IPS-18a (cell line): Measurements from ENCODE around the gene CALHM2.

Experiments used
- H3K27ac ChIP-seq: one replicate; pipeline ENCODE4 v1.5.1; 2013; ENCODE audit warnings: low read length
- H3K27me3 ChIP-seq: one replicate; pipeline ENCODE4 v1.6.1; 2013; ENCODE audit warnings: mild to moderate bottlenecking, low read length; ENCODE audit not compliant: control insufficient read depth, insufficient read depth
- H3K36me3 ChIP-seq: one replicate; pipeline ENCODE4 v1.6.1; 2013; ENCODE audit warnings: low read depth, low read length; ENCODE audit not compliant: control insufficient read depth
- H3K4me1 ChIP-seq: one replicate; pipeline ENCODE4 v1.6.1; 2013; ENCODE audit warnings: low read depth, low read length; ENCODE audit not compliant: control insufficient read depth
- H3K4me3 ChIP-seq: one replicate; pipeline ENCODE4 v1.5.1; 2013; ENCODE audit warnings: low read length
- H3K9ac ChIP-seq: one replicate; pipeline ENCODE4 v1.6.1; 2013; ENCODE audit warnings: mild to moderate bottlenecking, low read length, moderate library complexity
- H3K9me3 ChIP-seq: one replicate; pipeline ENCODE4 v1.6.1; 2013; ENCODE audit warnings: low read depth, low read length; ENCODE audit not compliant: control insufficient read depth

CALHM2 gene

GRCh38 chr10:103473261-103473671 lies 21.1 kb upstream of the CALHM2 start:
- Histone ChIP-seq H3K27ac (no peak overlapping the region), H3K9ac (no peak overlapping the region), H3K27me3 (no peaks in the 10 kb centered on the region), H3K4me1 (peaks cover 5% of the 10 kb centered on the region), H3K4me3 (no peak overlapping the region), H3K36me3 (no peaks in the 10 kb centered on the region), H3K9me3 (no peaks in the 10 kb centered on the region)

GRCh38 chr10:103472005-103472404 lies 19.8 kb upstream of the CALHM2 start:
- Histone ChIP-seq H3K4me3 (no peak overlapping the region), H3K27ac (no peak overlapping the region), H3K4me1 (peaks cover 5% of the 10 kb centered on the region)

GRCh38 chr10:103470761-103471653 lies 18.8 kb upstream of the CALHM2 start:
- Histone ChIP-seq H3K36me3 (no peaks in the 10 kb centered on the region), H3K27me3 (no peaks in the 10 kb centered on the region), H3K9me3 (no peaks in the 10 kb centered on the region), H3K4me1 (no peaks in the 10 kb centered on the region), H3K27ac (no peak overlapping the region), H3K4me3 (no peak overlapping the region), H3K9ac (no peak overlapping the region)

More at GRCh38 chr10:103472005-103472404, 19.8 kb upstream of the CALHM2 start:
- no peaks in the 10 kb centered on the region for H3K27me3 ChIP-seq
- H3K36me3 ChIP-seq: no peaks in the 10 kb centered on the region
- no peaks in the 10 kb centered on the region for H3K9me3 ChIP-seq
- H3K9ac ChIP-seq: no peak overlapping the region

GRCh38 chr10:103469201-103469600 lies 17.0 kb upstream of the CALHM2 start:
- H3K4me1 ChIP-seq: no peaks in the 10 kb centered on the region
- no peak overlapping the region for H3K9ac ChIP-seq
- no peak overlapping the region for H3K27ac ChIP-seq
- H3K36me3 ChIP-seq: no peaks in the 10 kb centered on the region
- H3K9me3 ChIP-seq: no peaks in the 10 kb centered on the region
- H3K27me3 ChIP-seq: no peaks in the 10 kb centered on the region
- no peak overlapping the region for H3K4me3 ChIP-seq

GRCh38 chr10:103467406-103467805 lies 15.2 kb upstream of the CALHM2 start:
- Histone ChIP-seq H3K27me3 (no peaks in the 10 kb centered on the region), H3K4me1 (no peaks in the 10 kb centered on the region), H3K36me3 (no peaks in the 10 kb centered on the region), H3K27ac (no peak overlapping the region), H3K9ac (no peak overlapping the region), H3K9me3 (no peaks in the 10 kb centered on the region), H3K4me3 (no peak overlapping the region)

GRCh38 chr10:103466734-103467133 lies 14.6 kb upstream of the CALHM2 start:
- H3K36me3 ChIP-seq: no peaks in the 10 kb centered on the region
- no peaks in the 10 kb centered on the region for H3K9me3 ChIP-seq
- H3K27me3 ChIP-seq: no peaks in the 10 kb centered on the region
- no peaks in the 10 kb centered on the region for H3K4me1 ChIP-seq
- H3K4me3 ChIP-seq: no peak overlapping the region
- H3K9ac ChIP-seq: no peak overlapping the region
- H3K27ac ChIP-seq: no peak overlapping the region

GRCh38 chr10:103465411-103466179 lies 13.4 kb upstream of the CALHM2 start:
- H3K27ac ChIP-seq: no peak overlapping the region
- H3K4me3 ChIP-seq: no peak overlapping the region
- no peaks in the 10 kb centered on the region for H3K9me3 ChIP-seq
- no peaks in the 10 kb centered on the region for H3K4me1 ChIP-seq
- no peaks in the 10 kb centered on the region for H3K27me3 ChIP-seq
- no peak overlapping the region for H3K9ac ChIP-seq
- H3K36me3 ChIP-seq: no peaks in the 10 kb centered on the region

GRCh38 chr10:103463499-103463898 lies 11.3 kb upstream of the CALHM2 start:
- Histone ChIP-seq H3K36me3 (no peaks in the 10 kb centered on the region), H3K9ac (no peak overlapping the region), H3K4me1 (no peaks in the 10 kb centered on the region), H3K27me3 (no peaks in the 10 kb centered on the region), H3K9me3 (no peaks in the 10 kb centered on the region), H3K27ac (no peak overlapping the region), H3K4me3 (no peak overlapping the region)

- Histone ChIP-seq H3K9ac (no peak overlapping the region), H3K4me1 (no peaks in the 10 kb centered on the region), H3K36me3 (no peaks in the 10 kb centered on the region), H3K27ac (no peak overlapping the region), H3K4me3 (no peak overlapping the region), H3K27me3 (no peaks in the 10 kb centered on the region), H3K9me3 (no peaks in the 10 kb centered on the region)
Measured at GRCh38 chr10:103459615-103460014, 7.4 kb upstream of the CALHM2 start.

- no peak within 1 kb of the TSS for H3K4me3 ChIP-seq
- no peak within 1 kb of the TSS for H3K27ac ChIP-seq
- H3K4me1 ChIP-seq: no peaks in the 10 kb centered on the region
- H3K27me3 ChIP-seq: no peaks in the 10 kb centered on the region
- H3K9me3 ChIP-seq: no peaks in the 10 kb centered on the region
- H3K9ac ChIP-seq: no peak within 1 kb of the TSS
- no peaks in the 10 kb centered on the region for H3K36me3 ChIP-seq
Measured at GRCh38 chr10:103458720-103459119, 6.5 kb upstream of the CALHM2 start, which contains the start of gene CALHM1. Gene CALHM1 (minus strand): TSS chr10:103458900. CDS start chr10:103458751, 149 bp downstream.

GRCh38 chr10:103457896-103458583 lies 5.9 kb upstream of the CALHM2 start:
- Histone ChIP-seq H3K4me1 (no peaks in the 10 kb centered on the region), H3K4me3 (no peak overlapping the region), H3K36me3 (no peaks in the 10 kb centered on the region), H3K27ac (no peak overlapping the region), H3K9ac (no peak overlapping the region), H3K27me3 (no peaks in the 10 kb centered on the region), H3K9me3 (no peaks in the 10 kb centered on the region)
